Endothelial cell of umbilical vein (primary cell): ENCODE data around the gene TMEM121.

Source experiments
- EZH2 ChIP-seq: IDR thresholded peaks from 2 replicates; pipeline ENCODE4 v1.6.1; 2012; ENCODE audit warnings: borderline replicate concordance, low read depth, mild to moderate bottlenecking, moderate library complexity, low read length, inconsistent platforms; ENCODE audit not compliant: severe bottlenecking
- MYC ChIP-seq: IDR thresholded peaks from one replicate; pipeline ENCODE4 v1.6.1; 2011; ENCODE audit warnings: mild to moderate bottlenecking, low read depth, low read length
- POLR2AphosphoS5 ChIP-seq: IDR thresholded peaks from 2 replicates; pipeline ENCODE4 v1.6.1; 2012; ENCODE audit warnings: low read depth, mild to moderate bottlenecking, control low read depth, low read length, moderate library complexity; ENCODE audit not compliant: insufficient read depth
- TF ChIP-seq, protein P1 (sequence below), 2 donors: IDR thresholded peaks; 1 replicate in 1 of 2; 2 replicates in 1 of 2; pipeline ENCODE4 v1.5.1; 2011; ENCODE audit warnings: low read length in 2 of 2, mild to moderate bottlenecking in 2 of 2, moderate library complexity in 2 of 2, control low read depth in 1 of 2, inconsistent platforms in 1 of 2, low read depth in 1 of 2; ENCODE audit not compliant: insufficient read depth in 1 of 2; ENCODE audit errors: extremely low read depth in 1 of 2

DNA sequence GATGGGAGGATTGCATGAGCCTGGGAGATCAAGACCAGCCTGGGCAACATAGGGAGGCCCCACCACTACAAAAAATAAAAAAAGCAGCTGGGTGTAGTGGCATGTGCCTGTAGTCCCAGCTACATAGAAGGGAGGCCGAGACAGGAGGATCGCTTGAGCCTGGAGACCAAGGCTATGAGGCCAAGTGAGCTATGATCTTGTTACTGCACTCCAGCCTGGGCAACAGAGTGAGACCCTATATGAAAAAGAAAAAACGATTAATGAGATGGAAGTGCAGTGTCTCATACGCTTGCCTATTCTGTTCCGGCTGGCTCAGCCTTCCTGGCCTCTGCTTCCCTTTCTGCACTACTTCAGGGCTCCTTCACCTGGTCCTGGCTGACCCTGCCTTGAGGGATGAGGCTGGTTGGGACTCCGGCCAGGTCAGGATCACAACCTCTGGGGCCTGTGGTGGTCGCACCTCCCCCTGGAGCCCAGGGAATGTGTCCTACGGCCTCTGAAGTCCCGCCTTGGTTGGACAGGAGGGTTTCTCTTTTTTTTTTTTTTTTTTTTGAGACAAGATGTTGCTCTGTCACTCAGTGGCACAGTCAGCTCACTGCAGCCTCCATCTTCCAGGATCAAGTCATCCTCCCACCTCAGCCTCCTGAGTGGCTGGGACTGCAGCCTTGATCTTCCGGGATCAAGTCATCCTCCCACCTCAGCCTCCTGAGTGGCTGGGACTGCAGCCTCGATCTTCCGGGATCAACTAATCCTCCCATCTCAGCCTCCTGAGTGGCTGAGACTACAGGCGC lies 24.7 kb upstream of the TMEM121 start:
- TF ChIP-seq POLR2AphosphoS5: no peak
- TF ChIP-seq, protein P1, sequence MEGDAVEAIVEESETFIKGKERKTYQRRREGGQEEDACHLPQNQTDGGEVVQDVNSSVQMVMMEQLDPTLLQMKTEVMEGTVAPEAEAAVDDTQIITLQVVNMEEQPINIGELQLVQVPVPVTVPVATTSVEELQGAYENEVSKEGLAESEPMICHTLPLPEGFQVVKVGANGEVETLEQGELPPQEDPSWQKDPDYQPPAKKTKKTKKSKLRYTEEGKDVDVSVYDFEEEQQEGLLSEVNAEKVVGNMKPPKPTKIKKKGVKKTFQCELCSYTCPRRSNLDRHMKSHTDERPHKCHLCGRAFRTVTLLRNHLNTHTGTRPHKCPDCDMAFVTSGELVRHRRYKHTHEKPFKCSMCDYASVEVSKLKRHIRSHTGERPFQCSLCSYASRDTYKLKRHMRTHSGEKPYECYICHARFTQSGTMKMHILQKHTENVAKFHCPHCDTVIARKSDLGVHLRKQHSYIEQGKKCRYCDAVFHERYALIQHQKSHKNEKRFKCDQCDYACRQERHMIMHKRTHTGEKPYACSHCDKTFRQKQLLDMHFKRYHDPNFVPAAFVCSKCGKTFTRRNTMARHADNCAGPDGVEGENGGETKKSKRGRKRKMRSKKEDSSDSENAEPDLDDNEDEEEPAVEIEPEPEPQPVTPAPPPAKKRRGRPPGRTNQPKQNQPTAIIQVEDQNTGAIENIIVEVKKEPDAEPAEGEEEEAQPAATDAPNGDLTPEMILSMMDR (IDR thresholded peaks at IDR 0.05; ENCODE audit: extremely low read depth in 1 of 2, insufficient read depth in 1 of 2, low read depth in 1 of 2, low read length in 2 of 2): no peak
- no peak for TF ChIP-seq MYC
- no peak for TF ChIP-seq EZH2
